ENCODE data around the gene DLEC1. TPM values are rescaled to one million over a fixed set of nuclear protein-coding genes. Genes with fewer than 3 reads are reported as not detected.

DLEC1 gene
- polyA plus RNA-seq, 2 of the 4 experiments (the other 2 are of a cell fraction), result 0.10 TPM; not detected in 1

DNA sequence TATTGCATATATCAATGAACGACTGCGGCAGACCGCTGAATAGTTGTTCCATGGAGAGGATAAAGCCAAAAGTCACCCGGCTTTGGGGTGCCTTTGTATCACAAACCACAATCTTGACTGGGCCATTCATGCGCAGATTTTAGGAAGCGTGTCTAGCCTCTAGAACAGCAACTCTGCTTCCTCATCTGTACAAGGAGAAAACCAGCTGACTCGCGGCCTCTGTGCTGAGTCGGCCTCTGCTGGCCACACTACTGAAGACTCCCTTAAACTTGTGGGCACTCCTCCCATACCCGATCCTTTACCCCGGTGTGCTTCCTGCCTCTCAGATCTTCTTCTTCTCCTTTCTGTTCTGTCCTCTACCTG lies 872 bp downstream of the DLEC1 start (continued):
- TF ChIP-seq EHF (CRISPR knock-in tag; IDR thresholded peaks at IDR 0.05), result no peak
- TF ChIP-seq NR3C1 (IDR thresholded peaks at IDR 0.05), result no peak
- TF ChIP-seq, protein P1, sequence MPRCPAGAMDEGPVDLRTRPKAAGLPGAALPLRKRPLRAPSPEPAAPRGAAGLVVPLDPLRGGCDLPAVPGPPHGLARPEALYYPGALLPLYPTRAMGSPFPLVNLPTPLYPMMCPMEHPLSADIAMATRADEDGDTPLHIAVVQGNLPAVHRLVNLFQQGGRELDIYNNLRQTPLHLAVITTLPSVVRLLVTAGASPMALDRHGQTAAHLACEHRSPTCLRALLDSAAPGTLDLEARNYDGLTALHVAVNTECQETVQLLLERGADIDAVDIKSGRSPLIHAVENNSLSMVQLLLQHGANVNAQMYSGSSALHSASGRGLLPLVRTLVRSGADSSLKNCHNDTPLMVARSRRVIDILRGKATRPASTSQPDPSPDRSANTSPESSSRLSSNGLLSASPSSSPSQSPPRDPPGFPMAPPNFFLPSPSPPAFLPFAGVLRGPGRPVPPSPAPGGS (IDR thresholded peaks at IDR 0.05), result no peak

DNA sequence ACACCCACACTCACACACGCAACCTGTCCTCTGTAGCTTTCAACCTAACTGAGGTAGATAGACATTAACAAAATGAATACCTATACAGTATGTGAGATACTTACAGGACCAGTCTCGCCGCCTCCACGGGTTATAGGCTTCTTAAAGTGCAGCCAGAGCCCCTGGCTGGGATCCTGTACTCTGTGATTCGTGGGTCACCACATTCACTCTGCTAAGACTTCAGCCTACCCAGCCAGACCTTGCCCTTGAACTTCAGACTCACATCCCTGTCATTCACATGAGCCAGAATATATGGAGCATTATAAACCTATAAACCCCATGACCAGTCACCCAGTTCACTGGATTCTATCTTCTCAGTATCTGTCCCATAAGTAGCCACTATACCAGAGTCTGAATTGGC lies 1.4 kb downstream of the DLEC1 start:
- Histone ChIP-seq H3K4me1 (no peaks in the 10 kb centered on the region), H3K4me3 (no peak overlapping the region), H3K27ac (no peak overlapping the region), H3K4me2 (no peak overlapping the region), H3K9me3 (no peaks in the 10 kb centered on the region)
- ChIA-PET POLR2A (no interaction called here), CTCF (interaction anchor here (1.2 to 1.4 kb wide), 2 partner anchors 11 to 39 kb away, joined by 3 read pairs; partner anchors contain the start of gene PLCD1)
- ATAC-seq (no peak; a peak in 2 of 6 replicates), FAIRE-seq (no peak), DNase-seq (ENCODE audit: low read depth in 1 of 2, low spot score in 1 of 2) (no peak)
- WGBS (ENCODE audit: missing lambda C conversion rate), result 73% methylated on average over 5 of the region's 5 CpGs
- TF ChIP-seq, protein P2, sequence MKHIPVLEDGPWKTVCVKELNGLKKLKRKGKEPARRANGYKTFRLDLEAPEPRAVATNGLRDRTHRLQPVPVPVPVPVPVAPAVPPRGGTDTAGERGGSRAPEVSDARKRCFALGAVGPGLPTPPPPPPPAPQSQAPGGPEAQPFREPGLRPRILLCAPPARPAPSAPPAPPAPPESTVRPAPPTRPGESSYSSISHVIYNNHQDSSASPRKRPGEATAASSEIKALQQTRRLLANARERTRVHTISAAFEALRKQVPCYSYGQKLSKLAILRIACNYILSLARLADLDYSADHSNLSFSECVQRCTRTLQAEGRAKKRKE (CRISPR knock-in tag; IDR thresholded peaks at IDR 0.05; ENCODE audit: low read depth), result no peak

- Histone ChIP-seq H3K4me1 (no peaks in the 10 kb centered on the region), H3K4me3 (no peak overlapping the region), H3K9me3 (no peaks in the 10 kb centered on the region), H3K4me2 (no peak overlapping the region), H3K27ac (no peak overlapping the region)
- WGBS (ENCODE audit: missing lambda C conversion rate), result 70% methylated on average over 4 of the region's 4 CpGs
- no peak for DNase-seq (ENCODE audit: low read depth in 1 of 2, low spot score in 1 of 2)
- ChIA-PET POLR2A (no interaction called here), CTCF (no interaction called here)
- TF ChIP-seq MAFK (IDR thresholded peaks at IDR 0.05; ENCODE audit: partially characterized antibody) (no peak), KDM1A (IDR thresholded peaks at IDR 0.05; ENCODE audit: low read depth) (no peak), CHD2 (IDR thresholded peaks at IDR 0.05; ENCODE audit: low read length, partially characterized antibody) (no peak)
- no peak for ATAC-seq
- FAIRE-seq, result no peak
Observed at GRCh38 chr3:38043486-38043885, 4.5 kb downstream of the DLEC1 start.

DNA sequence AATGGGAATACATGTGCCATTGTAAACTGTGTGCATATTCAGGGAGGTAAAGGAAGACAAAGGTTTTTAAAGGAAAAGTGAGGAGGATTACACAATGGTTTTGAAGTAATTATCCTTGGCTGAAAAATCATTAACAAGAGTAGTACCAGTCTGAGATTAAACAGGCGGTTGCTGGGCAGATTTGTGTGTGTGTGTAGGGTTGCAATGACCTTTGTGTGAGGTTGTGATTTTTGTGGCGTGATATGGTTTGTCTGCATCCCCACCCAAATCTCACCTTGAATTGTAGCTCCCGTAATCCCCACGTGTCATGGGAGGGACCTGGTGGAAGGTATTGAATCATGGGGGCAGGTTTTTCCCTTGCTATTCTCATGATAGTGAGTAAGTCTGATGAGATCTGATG lies 7.0 kb downstream of the DLEC1 start:
- DNase-seq (ENCODE audit: low read depth in 1 of 2, low spot score in 1 of 2) (no peak), ATAC-seq (no peak), FAIRE-seq (no peak)
- Histone ChIP-seq H3K4me1 (no peaks in the 10 kb centered on the region), H3K4me3 (no peak overlapping the region), H3K4me2 (no peak overlapping the region), H3K9me3 (no peaks in the 10 kb centered on the region), H3K27ac (no peak overlapping the region)
- 66% methylated on average over 4 of the region's 4 CpGs for WGBS (ENCODE audit: missing lambda C conversion rate)
- ChIA-PET CTCF (no interaction called here), POLR2A (no interaction called here)
- TF ChIP-seq, protein P3, sequence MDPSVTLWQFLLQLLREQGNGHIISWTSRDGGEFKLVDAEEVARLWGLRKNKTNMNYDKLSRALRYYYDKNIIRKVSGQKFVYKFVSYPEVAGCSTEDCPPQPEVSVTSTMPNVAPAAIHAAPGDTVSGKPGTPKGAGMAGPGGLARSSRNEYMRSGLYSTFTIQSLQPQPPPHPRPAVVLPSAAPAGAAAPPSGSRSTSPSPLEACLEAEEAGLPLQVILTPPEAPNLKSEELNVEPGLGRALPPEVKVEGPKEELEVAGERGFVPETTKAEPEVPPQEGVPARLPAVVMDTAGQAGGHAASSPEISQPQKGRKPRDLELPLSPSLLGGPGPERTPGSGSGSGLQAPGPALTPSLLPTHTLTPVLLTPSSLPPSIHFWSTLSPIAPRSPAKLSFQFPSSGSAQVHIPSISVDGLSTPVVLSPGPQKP (IDR thresholded peaks at IDR 0.05; ENCODE audit: low read depth, low read length), result no peak
- TF ChIP-seq CEBPB (IDR thresholded peaks at IDR 0.05) (no peak), RAD21 (conservative IDR thresholded peaks at IDR 0.05 in 1 of 2, IDR thresholded peaks at IDR 0.05 in 1 of 2) (no peak), ZFP36 (IDR thresholded peaks at IDR 0.05; ENCODE audit: borderline replicate concordance, partially characterized antibody) (no peak), BHLHE40 (IDR thresholded peaks at IDR 0.05; ENCODE audit: low read depth, low read length) (no peak), NFE2L2 (conservative IDR thresholded peaks at IDR 0.05; ENCODE audit: low read length) (no peak), MAZ (IDR thresholded peaks at IDR 0.05; ENCODE audit: borderline replicate concordance, low read depth, low read length) (no peak), HDAC2 (IDR thresholded peaks at IDR 0.05) (no peak), CTCF (IDR thresholded peaks at IDR 0.05) (no peak), CBX2 (IDR thresholded peaks at IDR 0.05; ENCODE audit: borderline replicate concordance, low read depth) (no peak), E2F6 (IDR thresholded peaks at IDR 0.05; ENCODE audit: borderline replicate concordance, low read depth) (no peak), ESRRA (IDR thresholded peaks at IDR 0.05; ENCODE audit: borderline replicate concordance, low read length) (no peak), TFCP2L1 (CRISPR knock-in tag; IDR thresholded peaks at IDR 0.05) (no peak), NPAS2 (CRISPR knock-in tag; IDR thresholded peaks at IDR 0.05; ENCODE audit: borderline replicate concordance) (no peak), EHF (CRISPR knock-in tag; IDR thresholded peaks at IDR 0.05) (no peak)

Data from A549 (cell line).